MCF 10A (cell line): Measurements from ENCODE around the gene TNS3. TPM values are rescaled to one million over a fixed set of nuclear protein-coding genes. Genes with fewer than 3 reads are reported as not detected.
A peak's percentile ranks its signal among the peaks of the same experiment; 100 is the strongest.

Source experiments
- BruUV-seq: library from RNA; stranded (reverse); fragments of 400-500 nt; replicated peaks from 2 replicates; lab custom pipeline; 2021; lab: Mats Ljungman, UMichigan
- CTCF ChIA-PET: fragments of 300-600 bp; sonication (Branson Sonifier 250); formaldehyde crosslinking; extraction: SDS; loops from one replicate; lab custom pipeline; 2021; ENCODE audit warnings: antibody characterized with exemption, inconsistent platforms; lab: Yijun Ruan, JAX
- POLR2A ChIA-PET: fragments of 300-600, 350-650 bp; sonication (Branson Sonifier 250); formaldehyde crosslinking; extraction: SDS; loops from one replicate; lab custom pipeline; 2020; ENCODE audit warnings: antibody characterized with exemption, inconsistent platforms; lab: Yijun Ruan, JAX
- DNase-seq: peaks from one replicate; pipeline ENCODE4 v3.0.0-alpha.2; 2018; ENCODE audit not compliant: unreplicated experiment
- H3K27ac Mint-ChIP-seq: one replicate; pipeline ENCODE4 v1.8.0; 2022; ENCODE audit warnings: mild to moderate bottlenecking, low read depth, mixed read lengths; ENCODE audit not compliant: unreplicated experiment
- H3K27me3 Mint-ChIP-seq: one replicate; pipeline ENCODE4 v1.8.0; 2022; ENCODE audit warnings: mixed read lengths; ENCODE audit not compliant: insufficient read depth, unreplicated experiment
- H3K36me3 Mint-ChIP-seq: one replicate; pipeline ENCODE4 v1.8.0; 2022; ENCODE audit warnings: mild to moderate bottlenecking, moderate library complexity, mixed read lengths; ENCODE audit not compliant: insufficient read depth, unreplicated experiment
- H3K4me1 Mint-ChIP-seq: one replicate; pipeline ENCODE4 v1.8.0; 2022; ENCODE audit warnings: mixed read lengths; ENCODE audit not compliant: insufficient read depth, unreplicated experiment
- H3K4me3 Mint-ChIP-seq: one replicate; pipeline ENCODE4 v1.8.0; 2022; ENCODE audit warnings: mild to moderate bottlenecking, moderate library complexity, mixed read lengths; ENCODE audit not compliant: unreplicated experiment
- H3K9me3 Mint-ChIP-seq: one replicate; pipeline ENCODE4 v1.8.0; 2022; ENCODE audit warnings: mixed read lengths; ENCODE audit not compliant: unreplicated experiment
- CTCF ChIP-seq: fragments of 200-600 bp; IDR thresholded peaks from one replicate; pipeline ENCODE4 v1.8.0; 2022; ENCODE audit warnings: antibody characterized with exemption, mild to moderate bottlenecking; ENCODE audit not compliant: unreplicated experiment
- intact Hi-C: fragments of 100-400 bp; cut with micrococcal nuclease; formaldehyde crosslinking; loops from 2 replicates; pipeline ENCODE4 v1.14.1; 2022
- total RNA-seq: library from RNA; stranded (reverse); gene quantifications from 2 replicates; pipeline ENCODE4 v1.2.3, GENCODE V29; 2022

TNS3 gene
- total RNA-seq, 1 experiment from 2014 or later: 30.1 TPM

GRCh38 chr7:47584536-47584895 lies 2.6 kb upstream of the TNS3 start:
- POLR2A ChIA-PET: interaction anchor here (0.9 to 4.5 kb wide), 5 partner anchors 10 to 175 kb away, joined by 4 to 37 read pairs (median 4); no protein-coding TSS in a partner anchor
- CTCF ChIA-PET: interaction anchor here (0.6 to 1.8 kb wide), 7 partner anchors 10 to 235 kb away, joined by 3 to 8 read pairs (median 4); no protein-coding TSS in a partner anchor
- no peak for DNase-seq
- no peak overlapping the region for H3K4me3 Mint-ChIP-seq
- BruUV-seq: no TSS peak
- intact Hi-C loops: loop anchor here (5.0 kb wide), 1 partner anchor 83 kb away; no protein-coding TSS in a partner anchor
- H3K36me3 Mint-ChIP-seq: peaks cover 5% of the 10 kb centered on the region
- H3K27ac Mint-ChIP-seq: no peak overlapping the region
- no peaks in the 10 kb centered on the region for H3K27me3 Mint-ChIP-seq
- TF ChIP-seq CTCF: no peak
- no peaks in the 10 kb centered on the region for H3K9me3 Mint-ChIP-seq
- peaks cover 37% of the 10 kb centered on the region for H3K4me1 Mint-ChIP-seq

- Mint-ChIP-seq H3K4me3 (no peak overlapping the region), H3K4me1 (peaks cover 37% of the 10 kb centered on the region), H3K9me3 (no peaks in the 10 kb centered on the region), H3K36me3 (peaks cover 5% of the 10 kb centered on the region), H3K27ac (no peak overlapping the region), H3K27me3 (no peaks in the 10 kb centered on the region)
- no peak for TF ChIP-seq CTCF
- DNase-seq: no peak
- CTCF ChIA-PET: interaction anchor here (0.6 to 1.8 kb wide), 8 partner anchors 9 to 235 kb away, joined by 3 to 8 read pairs (median 4); no protein-coding TSS in a partner anchor
- intact Hi-C loops: loop anchor here (5.0 kb wide), 1 partner anchor 83 kb away; no protein-coding TSS in a partner anchor
- no TSS peak for BruUV-seq
- POLR2A ChIA-PET: interaction anchor here (0.6 to 4.5 kb wide), 10 partner anchors 9 to 200 kb away, joined by 3 to 37 read pairs (median 4); no protein-coding TSS in a partner anchor
Observed at GRCh38 chr7:47583739-47584535, 2.0 kb upstream of the TNS3 start.

GRCh38 chr7:47582764-47583738 lies 1.1 kb upstream of the TNS3 start:
- Mint-ChIP-seq H3K4me1 (peaks cover 37% of the 10 kb centered on the region), H3K9me3 (no peaks in the 10 kb centered on the region), H3K27ac (no peak overlapping the region), H3K4me3 (peak overlapping the region; percentile 94), H3K27me3 (no peaks in the 10 kb centered on the region), H3K36me3 (peaks cover 11% of the 10 kb centered on the region)
- ChIA-PET CTCF (interaction anchor here (0.7 to 1.8 kb wide), 7 partner anchors 8 to 237 kb away, joined by 3 to 8 read pairs (median 3); no protein-coding TSS in a partner anchor), POLR2A (interaction anchor here (0.6 to 2.0 kb wide), 10 partner anchors 9 to 201 kb away, joined by 3 to 16 read pairs (median 4); no protein-coding TSS in a partner anchor)
- intact Hi-C loops: loop anchor here (5.0 kb wide), 1 partner anchor 84 kb away; no protein-coding TSS in a partner anchor
- no TSS peak for BruUV-seq
- TF ChIP-seq CTCF: no peak
- no peak for DNase-seq
